Activated naive CD4-positive, alpha-beta T cell treated with anti-CD3 and anti-CD28 coated beads, Interleukin-2, amount 10 ng/mL, durations not matched to agents 7 days and 5 days (primary cell): ENCODE data around the gene RALGPS1.

Experiments
- CTCF ChIA-PET: fragments of 350-600 bp; sonication (Branson Sonifier 250); formaldehyde crosslinking; loops from one replicate; lab custom pipeline; 2021; ENCODE audit warnings: antibody characterized with exemption; lab: Charles Lee
- DNase-seq: peaks from one replicate; pipeline ENCODE4 v3.0.0-alpha.2; 2020
- H3K27ac Mint-ChIP-seq: one replicate; pipeline ENCODE4 v1.8.0; 2021; ENCODE audit warnings: mild to moderate bottlenecking, moderate library complexity, mixed read lengths
- H3K27me3 Mint-ChIP-seq: one replicate; pipeline ENCODE4 v1.8.0; 2021; ENCODE audit warnings: mild to moderate bottlenecking, mixed read lengths
- H3K36me3 Mint-ChIP-seq: one replicate; pipeline ENCODE4 v1.8.0; 2021; ENCODE audit warnings: mixed read lengths
- H3K4me1 Mint-ChIP-seq: one replicate; pipeline ENCODE4 v1.8.0; 2021; ENCODE audit warnings: mixed read lengths
- H3K4me3 Mint-ChIP-seq: one replicate; pipeline ENCODE4 v1.8.0; 2021; ENCODE audit warnings: mild to moderate bottlenecking, moderate library complexity, mixed read lengths
- H3K9me3 Mint-ChIP-seq: one replicate; pipeline ENCODE4 v1.8.0; 2021; ENCODE audit warnings: mixed read lengths

RALGPS1 gene

GRCh38 chr9:127263664-127264063, 349.1 kb downstream of the RALGPS1 start:
- H3K9me3 Mint-ChIP-seq: no peaks in the 10 kb centered on the region

GRCh38 chr9:127264462-127265219, 350.1 kb downstream of the RALGPS1 start, which contains the start of gene GARNL3:
GARNL3 (plus strand) TSS chr9:127264774; CDS start chr9:127264878, 104 bp downstream.
- Mint-ChIP-seq H3K36me3 (no peaks in the 10 kb centered on the region), H3K4me1 (no peaks in the 10 kb centered on the region), H3K27me3 (peaks cover 27% of the 10 kb centered on the region), H3K4me3 (no peak within 1 kb of the TSS), H3K27ac (no peak within 1 kb of the TSS), H3K9me3 (no peaks in the 10 kb centered on the region)
- CTCF ChIA-PET: no interaction called here
- DNase-seq: no peak

More at GRCh38 chr9:127263664-127264063, 349.1 kb downstream of the RALGPS1 start:
- CTCF ChIA-PET: no interaction called here
- DNase-seq: no peak
- no peaks in the 10 kb centered on the region for H3K4me1 Mint-ChIP-seq
- H3K27ac Mint-ChIP-seq: no peak overlapping the region
- peaks cover 17% of the 10 kb centered on the region for H3K27me3 Mint-ChIP-seq
- H3K4me3 Mint-ChIP-seq: no peak overlapping the region
- H3K36me3 Mint-ChIP-seq: no peaks in the 10 kb centered on the region

- CTCF ChIA-PET: no interaction called here
- Mint-ChIP-seq H3K27ac (no peak overlapping the region), H3K27me3 (peaks cover 33% of the 10 kb centered on the region), H3K9me3 (no peaks in the 10 kb centered on the region), H3K36me3 (no peaks in the 10 kb centered on the region), H3K4me1 (no peaks in the 10 kb centered on the region), H3K4me3 (no peak overlapping the region)
- no peak for DNase-seq
Observed at GRCh38 chr9:127267793-127268525, 353.4 kb downstream of the RALGPS1 start.

GRCh38 chr9:127269449-127269848, 354.9 kb downstream of the RALGPS1 start:
- Mint-ChIP-seq H3K36me3 (no peaks in the 10 kb centered on the region), H3K9me3 (no peaks in the 10 kb centered on the region), H3K4me3 (no peak overlapping the region), H3K4me1 (no peaks in the 10 kb centered on the region), H3K27me3 (peaks cover 34% of the 10 kb centered on the region), H3K27ac (no peak overlapping the region)
- DNase-seq: no peak
- CTCF ChIA-PET: no interaction called here
